Endodermal cell (in vitro differentiated cells): ENCODE results near the gene SLC5A10. TPM values are rescaled to one million over a fixed set of nuclear protein-coding genes. Genes with fewer than 3 reads are reported as not detected.

Experiments
- DNase-seq: peaks from one replicate; pipeline ENCODE4 v3.0.0-alpha.2; 2017
- H3K27ac ChIP-seq: 2 replicates; pipeline ENCODE4 v1.5.1; 2013; ENCODE audit warnings: mild to moderate bottlenecking, low read depth, low read length, moderate library complexity
- H3K27me3 ChIP-seq: 2 replicates; pipeline ENCODE4 v1.6.1; 2013; ENCODE audit warnings: mild to moderate bottlenecking, low read length, moderate library complexity; ENCODE audit not compliant: insufficient read depth, control insufficient read depth, poor library complexity, severe bottlenecking
- H3K36me3 ChIP-seq: 2 replicates; pipeline ENCODE4 v1.7.0; 2013; ENCODE audit warnings: mild to moderate bottlenecking, low read length, moderate library complexity; ENCODE audit not compliant: control insufficient read depth, insufficient read depth
- H3K4me1 ChIP-seq: one replicate; pipeline ENCODE4 v1.7.0; 2013; ENCODE audit warnings: low read length; ENCODE audit not compliant: control insufficient read depth, insufficient read depth
- H3K4me3 ChIP-seq: 2 replicates; pipeline ENCODE4 v1.5.1; 2013; ENCODE audit warnings: mild to moderate bottlenecking, low read length, moderate library complexity
- H3K9ac ChIP-seq: 2 replicates; pipeline ENCODE4 v1.6.1; 2013; ENCODE audit warnings: mild to moderate bottlenecking, low read length, moderate library complexity; ENCODE audit not compliant: poor library complexity, severe bottlenecking; ENCODE audit errors: extremely low read depth
- H3K9me3 ChIP-seq: 2 replicates; pipeline ENCODE4 v1.6.1; 2013; ENCODE audit warnings: mild to moderate bottlenecking, low read length, moderate library complexity; ENCODE audit not compliant: control insufficient read depth
- H3K27ac Mint-ChIP-seq: 2 replicates; pipeline ENCODE4 v1.8.0; 2020; ENCODE audit warnings: mixed read lengths
- H3K27me3 Mint-ChIP-seq: 2 replicates; pipeline ENCODE4 v1.8.0; 2021; ENCODE audit warnings: mild to moderate bottlenecking, mixed read lengths; ENCODE audit not compliant: insufficient read depth
- H3K36me3 Mint-ChIP-seq: 2 replicates; pipeline ENCODE4 v1.8.0; 2020; ENCODE audit warnings: low read depth, mixed read lengths
- H3K4me1 Mint-ChIP-seq: 2 replicates; pipeline ENCODE4 v1.8.0; 2020; ENCODE audit warnings: mixed read lengths
- H3K4me3 Mint-ChIP-seq: 2 replicates; pipeline ENCODE4 v1.8.0; 2020; ENCODE audit warnings: mild to moderate bottlenecking, moderate library complexity, mixed read lengths
- H3K9me3 Mint-ChIP-seq: 2 replicates; pipeline ENCODE4 v1.8.0; 2020; ENCODE audit warnings: mild to moderate bottlenecking, mixed read lengths
- CTCF ChIP-seq: fragments of 200-600 bp; sonication (generic); conservative IDR thresholded peaks from 2 replicates; pipeline ENCODE4 v1.5.0; 2021; ENCODE audit warnings: antibody characterized with exemption, mild to moderate bottlenecking
- WGBS, 2 experiments: methylation state at CpG; one replicate each; pipeline versions ENCODE4 v1.1.5 to v1.1.7; 2013; ENCODE audit warnings: missing lambda C conversion rate in 2 of 2, mixed read lengths in 1 of 2; ENCODE audit not compliant: insufficient coverage in 1 of 2, insufficient read length in 1 of 2; 5-methylcytosine and 5-hydroxymethylcytosine counted together
- total RNA-seq, 2 donors: library from RNA; stranded (reverse); fragmentation: NEBNext Ultra II Directional in 1 of 2; extraction: Animal tissue kit (Norgen Biotek cat#: 25700) in 1 of 2; gene quantifications; 2 replicates in 1 of 2; 3 replicates in 1 of 2; pipeline ENCODE4 v1.2.1, GENCODE V29; 2021

The SLC5A10 gene
- total RNA-seq, 2 donors from 2014 or later, result 0.11 to 0.29 TPM

- 85 to 100% methylated on average over 2 to 4 of the region's 4 CpGs for WGBS, 2 experiments
- no peak for DNase-seq
- Mint-ChIP-seq H3K27me3 (no peaks in the 10 kb centered on the region), H3K27ac (no peak overlapping the region), H3K36me3 (peaks cover 48% of the 10 kb centered on the region), H3K4me1 (peaks cover 3% of the 10 kb centered on the region), H3K4me3 (no peak overlapping the region), H3K9me3 (no peaks in the 10 kb centered on the region)
- Histone ChIP-seq H3K9me3 (no peaks in the 10 kb centered on the region), H3K36me3 (peaks cover 31% of the 10 kb centered on the region), H3K9ac (no peak overlapping the region), H3K27ac (no peak overlapping the region), H3K4me3 (no peak overlapping the region), H3K4me1 (peaks cover under 1% of the 10 kb centered on the region), H3K27me3 (no peaks in the 10 kb centered on the region)
- no peak for TF ChIP-seq CTCF
Measured at GRCh38 chr17:18976201-18976600, 24.2 kb downstream of the SLC5A10 start.

- DNase-seq, result no peak
- WGBS, 2 experiments, result 90 to 93% methylated on average over 2 to 4 of the region's 4 CpGs
- H3K36me3 Mint-ChIP-seq, result peaks cover 46% of the 10 kb centered on the region
- H3K27ac Mint-ChIP-seq, result no peak overlapping the region
- peaks cover 31% of the 10 kb centered on the region for H3K36me3 ChIP-seq
- no peaks in the 10 kb centered on the region for H3K9me3 Mint-ChIP-seq
- H3K9me3 ChIP-seq, result no peaks in the 10 kb centered on the region
- no peak for TF ChIP-seq CTCF
- no peak overlapping the region for H3K4me3 Mint-ChIP-seq
- no peak overlapping the region for H3K4me3 ChIP-seq
- H3K27ac ChIP-seq, result no peak overlapping the region
- H3K4me1 ChIP-seq, result peaks cover 7% of the 10 kb centered on the region
- no peaks in the 10 kb centered on the region for H3K27me3 ChIP-seq
- no peaks in the 10 kb centered on the region for H3K27me3 Mint-ChIP-seq
- peaks cover 7% of the 10 kb centered on the region for H3K4me1 Mint-ChIP-seq
- no peak overlapping the region for H3K9ac ChIP-seq
Measured at GRCh38 chr17:18977021-18977420, 25.1 kb downstream of the SLC5A10 start.

- WGBS, 2 experiments, result 93 to 97% methylated on average over 15 to 19 of the region's 19 CpGs
- no peak for TF ChIP-seq CTCF
Measured at GRCh38 chr17:18977646-18978045, 25.7 kb downstream of the SLC5A10 start.

More at GRCh38 chr17:18977646-18978045, 25.7 kb downstream of the SLC5A10 start:
- no peak overlapping the region for H3K27ac ChIP-seq
- no peak overlapping the region for H3K4me3 ChIP-seq
- Mint-ChIP-seq H3K36me3 (peaks cover 41% of the 10 kb centered on the region), H3K4me1 (peaks cover 9% of the 10 kb centered on the region), H3K9me3 (no peaks in the 10 kb centered on the region), H3K4me3 (no peak overlapping the region), H3K27ac (no peak overlapping the region), H3K27me3 (no peaks in the 10 kb centered on the region)
- H3K9ac ChIP-seq, result no peak overlapping the region
- DNase-seq, result no peak
- H3K36me3 ChIP-seq, result peaks cover 31% of the 10 kb centered on the region
- H3K27me3 ChIP-seq, result no peaks in the 10 kb centered on the region
- H3K9me3 ChIP-seq, result no peaks in the 10 kb centered on the region
- H3K4me1 ChIP-seq, result peaks cover 9% of the 10 kb centered on the region
